Epithelial cell of esophagus (primary cell): ENCODE data around the gene TMEM97.
"Not testable (repeated sequence)": the region's sequence is repeated elsewhere in the genome, so short reads cannot be mapped to it uniquely, and the experiment has no call there.

ENCODE experiments used
- DNase-seq: peaks from one replicate; pipeline ENCODE4 v3.0.0; 2010; ENCODE audit warnings: low read depth
- H3K4me3 ChIP-seq: 2 replicates; pipeline ENCODE4 v1.5.1; 2011; ENCODE audit warnings: mild to moderate bottlenecking, low read length, control low read depth
- CTCF ChIP-seq: IDR thresholded peaks from 2 replicates; pipeline ENCODE4 v1.5.1; 2011; ENCODE audit warnings: low read depth, mild to moderate bottlenecking, low read length, control low read depth, inconsistent platforms; ENCODE audit not compliant: insufficient read depth; ENCODE audit errors: missing control alignments

The TMEM97 gene

GRCh38 chr17:28276011-28276410, 43.0 kb upstream of the TMEM97 start:
- no peak for DNase-seq
- no peak for TF ChIP-seq CTCF
- no peak overlapping the region for H3K4me3 ChIP-seq

GRCh38 chr17:28279411-28279810, 39.6 kb upstream of the TMEM97 start:
- no peak for DNase-seq
- TF ChIP-seq CTCF: no peak
- no peak overlapping the region for H3K4me3 ChIP-seq

GRCh38 chr17:28280826-28281225, 38.2 kb upstream of the TMEM97 start:
- no peak for DNase-seq
- no peak overlapping the region for H3K4me3 ChIP-seq
- TF ChIP-seq CTCF: no peak

GRCh38 chr17:28282596-28282995, 36.4 kb upstream of the TMEM97 start:
- peak; percentile 88 for DNase-seq
- no peak for TF ChIP-seq CTCF

GRCh38 chr17:28285965-28286364, 33.0 kb upstream of the TMEM97 start:
- no peak overlapping the region for H3K4me3 ChIP-seq
- DNase-seq: no peak
- TF ChIP-seq CTCF: no peak

More at GRCh38 chr17:28282596-28282995, 36.4 kb upstream of the TMEM97 start:
- no peak overlapping the region for H3K4me3 ChIP-seq

GRCh38 chr17:28290703-28291102, 28.3 kb upstream of the TMEM97 start:
- no peak for DNase-seq
- H3K4me3 ChIP-seq: no peak overlapping the region
- no peak for TF ChIP-seq CTCF

GRCh38 chr17:28291780-28292330, 27.1 kb upstream of the TMEM97 start:
- TF ChIP-seq CTCF: no peak
- no peak overlapping the region for H3K4me3 ChIP-seq
- no peak for DNase-seq

- H3K4me3 ChIP-seq, DNase-seq: not testable (repeated sequence)
Observed at GRCh38 chr17:28292878-28293277, 26.1 kb upstream of the TMEM97 start.
